Stimulated activated CD8-positive, alpha-beta memory T cell treated with anti-CD3 and anti-CD28 coated beads, Interleukin-15, amount 100 ng/mL, for 48 hours (primary cell): ENCODE measurements around the gene FSTL4.
A peak's percentile ranks its signal among the peaks of the same experiment; 100 is the strongest.
"Not testable (repeated sequence)": the region's sequence is repeated elsewhere in the genome, so short reads cannot be mapped to it uniquely, and the experiment has no call there.

ENCODE experiments used
- DNase-seq, 2 donors: peaks; one replicate each; pipeline ENCODE4 v3.0.0-alpha.2; 2020; ENCODE audit warnings: low read depth in 2 of 2

FSTL4 gene

DNA sequence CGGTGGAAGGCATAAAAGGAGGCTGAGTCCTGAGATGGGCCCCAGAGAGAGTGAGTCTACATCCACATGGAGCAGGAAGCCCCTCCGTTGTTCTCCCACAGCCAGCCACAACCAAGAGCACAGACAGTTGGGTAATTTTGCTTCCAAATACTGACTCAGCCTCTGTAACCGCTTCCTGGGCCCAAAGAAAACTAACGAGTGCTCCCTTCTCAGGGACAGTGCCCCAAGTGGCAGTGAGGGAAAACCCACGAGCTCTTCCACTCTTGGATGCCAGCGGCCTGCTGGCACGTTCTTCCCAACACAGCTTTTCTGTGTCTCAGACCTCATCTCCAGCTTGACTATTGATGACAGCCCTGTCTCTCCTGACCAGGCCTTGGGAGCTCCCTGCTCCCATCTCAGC is 207.6 kb downstream of the FSTL4 start:
- no peak for DNase-seq

DNA sequence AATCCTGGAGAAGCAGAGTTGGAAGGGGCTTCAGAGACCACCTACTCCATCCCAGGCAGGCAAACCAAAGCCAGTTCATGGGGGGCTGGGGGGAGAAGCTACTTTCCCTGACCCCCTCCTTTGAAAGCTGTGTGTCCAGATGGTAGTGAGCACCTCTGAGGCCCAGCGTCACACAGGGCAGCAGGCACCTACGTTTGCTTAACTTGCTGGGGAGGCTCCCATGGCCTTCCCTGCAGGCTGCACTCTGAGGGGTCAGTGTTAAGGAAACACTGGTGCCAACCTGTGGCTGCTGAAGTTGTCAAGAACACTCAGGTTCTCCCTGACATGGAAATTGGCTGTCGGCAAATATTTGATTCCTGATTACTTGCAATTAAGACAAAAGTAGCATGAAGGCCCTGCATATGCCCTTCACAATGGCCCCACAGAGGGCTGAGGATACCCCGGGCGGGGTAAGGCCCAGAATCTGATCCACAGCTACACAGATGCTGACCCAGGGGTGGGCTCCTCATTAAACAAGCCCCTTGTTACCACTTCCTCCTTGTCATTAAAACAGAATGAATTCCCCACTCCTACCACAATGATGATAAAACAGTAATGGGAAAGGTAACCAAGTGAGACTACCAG is 208.5 kb downstream of the FSTL4 start:
- no peak for DNase-seq

DNA sequence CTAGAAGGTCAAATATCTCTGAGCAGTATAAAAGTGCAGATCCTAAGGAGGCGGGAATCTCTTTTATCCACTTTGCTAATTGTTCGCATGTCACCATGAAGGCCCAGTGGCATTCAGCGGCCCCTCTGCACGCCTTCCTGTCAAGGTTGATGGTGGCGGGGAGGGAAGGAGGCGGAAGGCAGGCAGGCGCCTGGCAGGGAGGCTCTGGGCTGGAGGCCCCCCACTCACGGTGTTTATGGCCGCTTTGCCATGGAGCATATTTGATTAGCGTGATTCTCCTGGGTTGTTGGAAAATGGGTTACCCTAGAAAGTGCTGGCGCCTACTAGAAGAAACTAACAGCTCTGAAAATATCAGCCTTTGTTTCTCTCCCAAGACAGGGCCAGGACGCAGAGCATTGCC is 209.6 kb downstream of the FSTL4 start:
- DNase-seq = no peak

DNA sequence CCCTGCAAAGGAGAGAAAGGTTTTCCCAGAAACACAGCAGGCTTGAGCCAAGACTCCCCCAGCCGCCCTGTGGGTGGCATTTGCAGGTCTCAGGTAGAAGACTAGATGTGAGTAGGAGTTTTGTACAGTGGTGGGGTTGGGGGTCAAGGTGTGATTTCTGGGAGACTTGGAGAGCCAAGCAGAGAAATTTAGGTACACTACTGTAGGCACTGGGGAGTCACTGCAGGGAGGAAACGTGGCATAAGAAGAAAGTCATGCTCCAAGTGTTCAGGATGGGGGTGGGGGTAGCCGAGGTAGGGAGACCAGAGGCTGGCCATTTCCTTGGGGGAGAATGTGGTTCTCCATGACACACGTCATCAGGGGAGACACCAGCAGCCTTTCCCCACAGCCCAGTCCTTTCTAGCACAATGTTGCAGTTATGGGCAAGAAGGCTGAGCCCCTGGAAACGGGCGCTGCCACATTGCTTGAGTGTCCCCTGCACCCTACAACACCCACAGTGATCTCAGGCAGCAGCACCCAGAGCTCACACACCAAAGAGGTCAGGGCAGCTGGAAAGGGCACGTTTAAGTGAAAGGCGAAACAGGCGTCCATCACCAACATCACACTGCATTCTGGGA is 210.5 kb downstream of the FSTL4 start:
- no peak for DNase-seq

DNA sequence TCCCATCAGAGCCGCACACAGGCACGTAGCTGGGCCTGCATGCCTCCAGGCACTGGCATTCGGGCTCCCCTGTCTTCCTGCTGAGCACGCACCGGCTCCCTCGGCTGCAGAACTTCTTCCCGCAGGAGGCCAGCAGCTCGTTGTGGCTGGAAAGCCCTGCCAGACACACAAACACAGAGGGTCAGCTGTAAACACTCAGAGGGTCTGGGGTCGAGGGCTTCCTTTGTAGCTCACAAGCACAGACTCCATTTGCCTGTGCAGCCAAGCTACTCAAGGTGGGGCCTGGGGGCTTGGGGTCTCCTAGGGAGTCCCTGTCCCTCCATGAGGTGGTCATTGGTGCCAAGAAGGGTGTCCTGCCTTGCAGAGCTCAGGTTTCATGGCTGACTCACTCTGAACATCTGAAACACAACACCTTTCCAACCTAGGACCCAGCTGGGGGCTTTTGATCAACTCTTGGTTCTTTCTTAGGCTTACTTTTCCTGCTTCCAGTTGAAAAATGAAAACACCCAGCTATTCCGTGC is 211.4 kb downstream of the FSTL4 start:
- DNase-seq = no peak

DNA sequence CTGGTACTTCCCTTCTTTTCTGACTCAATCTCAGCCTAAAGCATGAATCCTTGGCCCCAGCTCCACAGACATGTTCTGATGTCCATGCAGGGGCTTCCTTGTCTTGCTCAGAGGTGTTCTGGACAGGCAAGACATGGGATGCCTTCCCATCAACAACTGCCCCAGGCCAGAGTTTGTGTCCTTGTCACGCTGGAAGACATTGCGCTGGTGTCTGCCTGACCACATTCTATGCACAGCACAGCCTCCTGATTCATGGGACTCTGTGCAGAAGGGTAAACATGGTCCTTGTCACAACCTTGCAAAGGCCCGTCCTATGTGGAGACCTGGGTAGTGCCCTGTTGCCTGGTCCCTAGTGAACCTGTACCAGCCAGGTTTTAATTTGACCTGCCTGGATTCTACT is 212.2 kb downstream of the FSTL4 start:
- DNase-seq = no peak

DNA sequence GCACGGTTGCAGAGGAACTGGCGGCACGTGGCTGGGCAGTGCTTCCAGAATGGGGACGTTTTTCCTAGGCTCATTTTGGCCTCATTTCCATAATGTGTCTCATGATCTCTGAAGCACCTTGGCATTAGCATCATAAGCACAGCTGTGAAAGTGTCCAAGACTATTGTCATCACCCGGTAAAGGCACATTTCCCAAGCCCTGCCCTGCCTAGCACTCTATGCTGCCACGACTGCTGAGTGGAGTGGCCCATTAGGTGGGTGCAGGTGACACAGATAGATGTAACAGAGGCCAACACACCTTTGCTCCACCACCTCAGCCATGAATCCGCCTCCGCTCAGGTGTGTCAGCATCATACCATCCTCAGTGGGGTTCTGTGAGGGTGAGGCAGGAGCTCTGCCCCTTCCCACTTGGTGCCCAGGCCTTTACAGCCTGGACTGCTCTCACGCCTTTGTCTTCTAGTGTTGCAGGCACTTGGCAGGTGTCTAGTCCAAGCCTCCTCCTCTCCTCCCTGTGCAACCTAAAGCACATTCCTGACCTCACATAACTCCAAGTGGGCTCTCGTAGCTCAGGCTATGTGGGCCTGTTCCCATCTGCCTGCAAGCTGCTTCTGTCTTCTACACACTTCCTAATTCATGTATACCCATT is 213.0 kb downstream of the FSTL4 start:
- no peak for DNase-seq

DNA sequence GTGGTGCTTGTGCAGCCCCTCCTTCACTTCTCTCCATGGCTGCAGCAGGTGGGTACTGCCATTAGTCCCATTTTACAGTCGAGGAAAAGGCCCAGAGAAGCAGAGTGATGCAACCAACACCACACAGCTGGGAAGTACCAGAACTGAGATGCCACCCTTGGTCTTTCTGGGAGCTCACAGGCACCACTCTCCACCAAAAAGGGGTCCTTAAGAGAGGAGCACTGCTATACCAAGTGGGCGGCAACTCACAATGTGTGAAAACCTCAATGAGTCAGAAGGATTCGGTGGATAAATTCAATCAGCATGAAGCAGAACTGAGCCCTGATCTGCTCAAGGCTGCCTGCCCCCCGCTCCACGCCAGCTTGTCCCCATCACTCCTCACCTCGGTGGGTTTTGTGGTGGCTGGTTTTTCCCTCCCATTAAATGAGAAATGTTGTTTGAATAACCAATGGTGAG is 213.7 kb downstream of the FSTL4 start:
- peak; percentile 66 to 72 for DNase-seq

DNA sequence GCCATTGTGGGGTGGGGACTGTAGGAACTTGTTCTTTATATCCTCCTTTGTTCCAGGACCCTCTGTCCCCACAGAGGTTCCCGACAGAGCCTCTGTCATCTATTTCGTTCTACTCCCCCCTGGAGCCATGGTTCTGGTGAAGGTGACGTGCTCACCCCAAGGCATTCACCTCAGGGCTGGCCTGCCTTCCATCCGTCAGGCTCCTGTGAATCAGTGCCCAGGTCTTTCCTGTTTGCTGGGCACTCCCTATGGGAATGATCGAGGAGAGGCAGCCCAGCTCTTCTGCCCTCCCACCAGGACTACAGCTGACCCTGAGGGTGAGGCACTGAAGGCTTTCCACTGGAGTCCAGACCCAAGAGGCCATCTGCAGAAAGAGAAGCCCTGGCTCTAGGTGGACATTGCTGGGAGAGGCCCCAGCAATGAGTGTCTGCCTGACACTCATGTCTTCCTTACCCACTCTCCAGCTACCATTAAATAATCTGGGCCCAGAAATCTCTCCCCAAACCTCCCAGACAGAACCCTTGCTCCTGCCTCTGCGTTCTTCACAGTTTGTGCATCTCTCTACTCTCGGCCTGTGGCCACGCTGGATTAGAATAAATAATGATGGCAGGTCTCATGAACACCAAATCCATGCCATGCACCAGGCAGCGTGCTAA is 214.2 kb downstream of the FSTL4 start:
- no peak for DNase-seq

DNA sequence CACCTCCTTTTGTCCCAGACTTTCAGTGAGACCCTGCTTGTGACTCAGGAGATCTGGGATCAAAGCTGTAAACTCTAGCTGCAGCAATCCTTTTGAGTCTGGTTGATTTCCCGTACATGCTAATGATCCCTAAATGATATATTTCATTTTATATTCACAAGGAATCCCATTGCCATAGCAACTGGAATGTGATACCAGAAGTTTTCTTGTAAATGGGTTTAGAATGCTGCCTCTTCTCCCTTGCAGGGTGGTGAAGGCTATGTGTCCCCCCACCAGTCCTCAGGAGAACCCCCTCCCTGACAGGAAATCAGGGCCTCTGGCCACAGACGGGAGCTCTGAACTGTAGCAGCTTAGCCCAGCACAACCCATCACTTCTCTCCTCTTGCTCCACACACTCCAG is 215.0 kb downstream of the FSTL4 start:
- DNase-seq = no peak

DNA sequence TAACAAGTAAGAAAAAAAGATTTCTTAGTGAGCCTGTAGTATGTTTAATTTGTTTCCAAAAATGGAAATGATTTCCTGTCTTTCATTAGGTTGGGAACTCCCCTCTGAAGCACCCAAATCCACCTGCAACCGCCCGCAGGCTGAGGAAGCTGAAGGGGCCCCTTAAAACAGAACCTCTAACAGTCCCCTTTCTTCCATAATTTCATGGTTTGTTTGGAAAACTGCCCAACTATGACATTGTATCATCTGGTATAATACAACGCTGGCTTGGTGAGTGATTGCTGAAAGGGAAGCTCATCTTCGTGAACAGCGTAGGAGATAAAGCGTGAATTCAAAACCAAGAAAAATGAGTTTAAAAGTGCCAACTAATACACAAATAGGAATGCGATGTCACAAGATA is 215.5 kb downstream of the FSTL4 start:
- peak in 1 of 2 donors; percentile 18 for DNase-seq

DNA sequence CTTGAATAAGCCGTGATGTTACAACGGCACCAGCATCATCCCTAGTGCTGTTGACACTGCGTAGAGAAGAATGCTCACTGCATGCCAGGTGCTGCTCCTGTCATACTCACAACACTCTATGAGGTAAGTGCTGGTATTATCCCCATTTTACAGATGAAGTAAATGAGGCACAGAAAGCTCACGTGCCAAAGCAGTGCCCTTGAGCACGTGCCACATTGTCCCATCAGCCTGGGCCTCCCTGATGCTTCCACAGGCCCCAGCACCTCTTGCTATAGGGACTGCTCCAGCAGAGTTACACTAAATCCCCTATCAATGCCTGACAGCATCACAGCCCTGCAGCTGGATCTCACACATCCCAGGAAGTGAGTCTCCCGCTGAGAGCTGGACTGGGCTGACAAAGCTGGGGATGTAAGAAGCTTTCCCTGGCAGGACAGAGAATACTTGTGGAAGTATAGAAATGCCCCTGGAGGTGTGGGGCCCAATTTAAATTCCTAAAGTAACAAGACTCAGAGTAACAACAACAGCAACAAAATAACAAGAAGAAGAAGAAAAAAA is 216.1 kb downstream of the FSTL4 start:
- DNase-seq = no peak

DNA sequence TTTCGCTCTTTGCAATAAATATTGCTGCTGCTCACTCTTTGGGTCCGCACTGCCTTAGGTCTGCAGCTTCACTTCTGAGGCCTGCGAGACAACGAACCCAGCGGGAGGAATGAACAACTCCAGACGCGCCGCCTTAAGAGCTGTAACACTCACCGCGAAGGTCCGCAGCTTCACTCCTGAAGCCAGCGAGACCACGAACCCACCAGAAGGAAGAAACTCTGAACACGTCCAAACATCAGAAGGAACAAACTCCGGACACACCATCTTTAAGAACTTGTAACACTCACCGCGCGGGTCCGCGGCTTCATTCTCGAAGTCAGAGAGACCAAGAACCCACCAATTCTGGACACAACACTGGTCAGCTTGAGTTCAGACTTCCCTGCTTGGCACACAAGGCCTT is 217.1 kb downstream of the FSTL4 start:
- not testable (repeated sequence) for DNase-seq

DNA sequence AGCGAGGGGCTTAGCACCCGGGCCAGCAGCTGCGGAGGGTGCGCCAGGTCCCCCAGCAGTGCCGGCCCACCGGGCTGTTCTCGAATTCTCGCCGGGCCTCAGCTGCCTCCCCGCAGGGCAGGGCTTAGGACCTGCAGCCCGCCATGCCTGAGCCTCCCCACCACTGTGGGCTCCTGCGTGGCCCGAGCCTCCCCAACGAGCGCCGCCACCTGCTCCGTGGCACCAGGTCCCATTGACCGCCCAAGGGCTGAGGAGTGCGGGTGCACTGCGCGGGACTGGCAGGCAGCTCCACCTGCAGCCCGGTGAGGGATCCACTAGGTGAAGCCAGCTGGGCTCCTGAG is 217.9 kb downstream of the FSTL4 start:
- DNase-seq = not testable (repeated sequence)

DNA sequence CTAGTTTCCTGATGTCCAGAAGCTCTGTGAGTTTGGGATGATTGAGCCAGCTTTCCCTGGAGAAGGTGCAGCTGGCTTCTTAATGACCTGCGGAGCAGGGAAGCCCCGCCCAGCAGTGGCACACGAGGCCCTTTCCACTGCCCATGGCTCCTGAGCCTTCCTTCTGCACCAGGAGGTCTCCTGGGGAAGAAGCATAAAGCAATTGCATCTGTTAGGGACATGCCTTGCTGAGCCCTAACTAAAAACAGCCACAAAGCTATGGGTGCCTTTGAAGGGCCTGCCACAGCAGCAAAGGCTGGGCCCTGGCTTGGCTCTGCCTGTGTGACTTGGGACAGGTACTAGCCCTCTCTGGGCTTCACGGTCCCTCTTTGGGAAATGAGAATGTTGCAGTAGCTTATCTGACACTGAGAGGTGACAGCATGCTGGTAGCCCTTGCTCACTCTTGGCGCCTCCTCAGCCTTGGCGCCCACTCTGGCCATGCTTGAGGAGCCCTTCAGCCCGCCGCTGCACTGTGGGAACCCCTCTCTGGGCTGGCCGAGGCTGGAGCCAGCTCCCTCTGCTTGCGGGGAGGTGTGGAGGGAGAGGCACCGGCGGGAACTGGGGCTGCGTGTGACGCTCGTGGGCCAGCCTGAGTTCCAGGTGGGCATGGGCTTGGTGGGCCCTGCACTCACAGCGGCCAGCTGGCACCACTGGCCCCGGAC is 218.4 kb downstream of the FSTL4 start:
- no peak for DNase-seq

DNA sequence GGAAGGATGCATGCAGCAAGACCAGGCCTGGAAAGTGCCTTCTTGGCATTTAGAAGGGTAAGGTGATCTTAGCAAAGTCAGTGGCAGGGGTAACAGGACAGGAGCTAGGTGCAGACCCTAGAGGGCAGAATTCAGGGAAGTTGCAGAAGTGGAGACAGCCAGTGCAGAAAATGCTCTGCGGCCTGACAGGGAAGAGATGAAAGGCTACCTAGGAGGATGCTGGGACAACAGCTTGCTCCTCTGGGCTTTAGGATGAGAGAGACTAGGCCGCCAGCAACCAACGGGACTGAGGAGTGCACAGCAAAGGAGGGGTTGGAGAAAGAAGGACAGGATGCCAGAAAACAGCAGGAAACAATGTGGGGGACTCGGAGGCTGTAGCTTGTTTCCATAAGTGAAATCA is 219.9 kb downstream of the FSTL4 start:
- DNase-seq = no peak

DNA sequence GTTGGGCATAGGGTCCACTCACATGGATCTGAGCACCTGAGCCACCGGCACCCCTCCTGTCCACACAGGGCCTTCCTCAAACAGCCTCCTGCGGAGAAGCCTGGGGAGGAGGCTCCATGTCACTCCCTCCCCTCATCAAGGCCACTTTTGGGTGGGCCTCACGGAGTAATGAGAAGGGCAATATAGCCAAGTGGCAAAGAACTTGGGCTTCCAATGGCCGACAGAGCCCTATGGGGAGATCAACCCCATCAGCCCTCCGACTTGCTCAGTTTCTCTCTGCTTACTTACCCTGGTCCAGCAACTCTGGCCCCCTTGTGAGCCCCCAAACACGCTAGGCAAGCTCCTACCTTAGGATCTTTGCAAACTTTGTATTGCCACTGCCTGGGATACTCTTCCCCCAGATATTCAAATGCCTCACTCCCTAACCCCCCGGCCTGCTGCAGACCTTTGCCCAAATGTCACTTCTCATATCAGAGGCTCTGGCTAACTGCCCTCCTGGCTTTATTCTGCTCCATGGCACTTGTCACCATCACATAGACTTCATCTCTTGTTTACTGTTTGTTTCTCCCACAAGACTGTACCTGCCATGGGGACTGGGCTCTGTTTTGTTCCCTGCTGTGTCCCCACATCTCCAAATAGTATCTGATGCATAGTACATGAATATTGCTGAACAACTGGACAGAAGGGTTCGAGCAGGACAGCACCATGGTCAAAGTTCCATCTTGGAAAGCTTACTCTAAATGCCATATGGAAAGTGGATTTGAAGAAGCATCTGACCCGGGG is 220.8 kb downstream of the FSTL4 start:
- DNase-seq = no peak

DNA sequence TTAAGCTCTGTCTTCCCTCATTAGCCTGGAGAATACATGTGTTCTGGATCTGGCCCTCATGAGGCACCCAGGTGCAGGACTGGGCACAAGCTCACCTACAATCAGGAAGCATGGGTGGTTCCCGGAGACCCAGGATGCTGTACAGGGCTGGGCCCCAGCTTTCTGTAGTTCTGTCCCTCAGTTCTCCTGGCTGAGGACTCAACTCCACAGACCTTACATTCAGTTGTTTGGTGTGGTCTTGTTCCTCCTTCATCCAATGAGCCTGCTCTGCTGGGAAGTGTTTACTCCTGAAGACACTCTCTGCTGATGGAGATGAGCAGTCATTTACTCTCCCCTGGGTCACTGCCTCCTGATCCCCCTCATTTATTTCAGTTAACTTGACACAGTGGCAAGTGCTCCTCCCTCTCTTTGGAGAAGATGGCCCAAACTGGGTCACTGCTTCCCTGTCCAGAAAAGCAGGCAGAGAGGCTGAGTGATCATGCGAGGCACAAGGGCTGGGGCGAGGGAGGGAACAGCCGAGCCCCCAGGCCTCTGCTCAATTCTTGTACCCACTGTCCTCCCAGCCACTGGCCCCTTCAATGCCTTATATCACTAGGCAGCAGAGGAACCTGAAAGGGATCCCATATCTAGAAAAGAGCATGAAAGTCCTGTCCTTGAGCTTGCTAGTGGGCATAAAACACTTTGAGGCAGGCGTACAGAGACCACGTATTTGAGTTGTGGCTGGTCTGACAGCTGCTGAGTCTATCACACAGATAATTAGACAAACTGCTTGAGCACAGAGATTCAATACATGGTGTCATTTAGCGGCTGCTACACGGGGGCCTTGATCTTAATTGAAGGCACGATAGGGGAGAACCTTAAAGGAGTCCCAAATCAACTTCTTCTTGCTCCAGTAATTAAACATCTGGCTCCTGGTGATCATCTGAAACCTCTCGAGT is 221.7 kb downstream of the FSTL4 start:
- no peak for DNase-seq

DNA sequence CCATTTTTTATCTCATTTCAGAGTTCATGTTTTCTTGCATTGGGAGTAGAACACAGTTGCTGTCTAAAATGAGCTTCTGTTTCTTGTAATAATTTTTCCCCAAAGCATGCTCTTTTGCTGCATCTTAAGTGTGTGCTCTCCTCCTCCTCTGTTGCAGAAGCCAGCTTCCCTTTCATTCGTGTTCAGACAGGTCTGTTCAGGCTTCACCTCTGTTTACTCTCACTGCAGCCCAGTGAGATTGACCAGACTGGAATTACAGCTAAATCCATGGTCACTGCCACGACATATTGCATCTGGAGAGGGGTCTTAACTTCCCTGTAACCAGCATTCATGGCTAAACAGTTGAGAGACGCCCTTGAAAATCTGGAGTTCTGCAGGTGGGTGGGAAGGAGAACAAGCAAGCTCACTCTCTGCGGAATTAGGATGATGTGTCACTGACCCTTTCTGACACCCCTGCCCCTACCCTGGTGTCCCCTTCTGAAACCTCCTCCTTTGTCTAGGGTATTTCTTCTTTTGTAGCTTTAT is 223.2 kb downstream of the FSTL4 start:
- DNase-seq = no peak

DNA sequence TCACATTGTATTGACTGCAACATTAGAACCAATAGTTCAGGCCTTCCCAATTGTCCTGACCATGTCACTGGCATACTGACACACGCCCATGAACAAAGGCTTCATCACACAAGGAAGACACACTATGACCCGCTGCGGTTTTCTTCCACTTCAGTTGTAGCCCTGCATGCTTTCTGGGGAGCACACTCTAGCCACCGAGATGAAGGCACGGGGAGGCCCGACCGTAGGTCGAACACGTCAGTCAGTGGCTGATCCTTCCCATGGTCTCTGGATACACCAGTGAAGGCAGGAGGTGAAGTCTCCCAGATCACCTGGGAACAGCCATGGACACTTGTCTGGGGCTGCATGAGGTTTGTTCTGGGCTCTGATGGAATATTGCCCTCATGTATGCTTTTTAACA is 224.7 kb downstream of the FSTL4 start:
- no peak for DNase-seq
